DOHH2 (cell line): ENCODE results near the gene TCERG1L.

Experiments used
- H3F3A ChIP-seq: fragments of 200-600 bp; sonication (generic), shearing (Covaris generic); 2 replicates; pipeline ENCODE4 v1.6.0; 2016; ENCODE audit warnings: antibody characterized with exemption, mild to moderate bottlenecking; ENCODE audit not compliant: control insufficient read depth, insufficient read depth
- H3K27ac ChIP-seq: fragments of 200-600 bp; sonication (generic); 2 replicates; pipeline ENCODE4 v1.5.1; 2014; ENCODE audit warnings: low read depth, mild to moderate bottlenecking, low read length, moderate library complexity
- H3K27me3 ChIP-seq: fragments of 200-600 bp; sonication (generic); 2 replicates; pipeline ENCODE4 v1.6.1; 2014; ENCODE audit warnings: mild to moderate bottlenecking, low read length, mixed read lengths; ENCODE audit not compliant: control insufficient read depth
- H3K36me3 ChIP-seq: fragments of 200-600 bp; sonication (generic); 2 replicates; pipeline ENCODE4 v1.6.1; 2014; ENCODE audit warnings: mild to moderate bottlenecking, low read length, moderate library complexity, mixed read lengths; ENCODE audit not compliant: control insufficient read depth
- H3K4me1 ChIP-seq: fragments of 200-600 bp; sonication (generic); 2 replicates; pipeline ENCODE4 v1.6.1; 2014; ENCODE audit warnings: mild to moderate bottlenecking, low read length, mixed read lengths; ENCODE audit not compliant: control insufficient read depth
- H3K4me2 ChIP-seq: fragments of 200-600 bp; sonication (generic); 2 replicates; pipeline ENCODE4 v1.6.0; 2014; ENCODE audit warnings: mild to moderate bottlenecking, low read length, moderate library complexity
- H3K4me3 ChIP-seq: fragments of 200-600 bp; sonication (generic); 2 replicates; pipeline ENCODE4 v1.5.1; 2014; ENCODE audit warnings: mild to moderate bottlenecking, low read length, mixed read lengths
- H3K79me2 ChIP-seq: fragments of 200-600 bp; sonication (generic); 2 replicates; pipeline ENCODE4 v1.6.1; 2014; ENCODE audit warnings: mild to moderate bottlenecking, low read length, mixed read lengths; ENCODE audit not compliant: control insufficient read depth
- H3K9me2 ChIP-seq: fragments of 200-600 bp; sonication (generic); replicated peaks from 2 replicates; pipeline ENCODE4 v1.6.1; 2014; ENCODE audit warnings: mild to moderate bottlenecking, low read length, mixed read lengths; ENCODE audit not compliant: control insufficient read depth
- H3K9me3 ChIP-seq: fragments of 200-600 bp; sonication (generic); 2 replicates; pipeline ENCODE4 v1.6.1; 2014; ENCODE audit warnings: antibody characterized with exemption, low read length, mixed read lengths; ENCODE audit not compliant: control insufficient read depth, insufficient read depth
- H4K20me1 ChIP-seq: fragments of 200-600 bp; sonication (generic); 2 replicates; pipeline ENCODE4 v1.6.0; 2014; ENCODE audit warnings: low read depth, mild to moderate bottlenecking, antibody characterized with exemption, low read length, moderate library complexity; ENCODE audit not compliant: control insufficient read depth, insufficient read depth
- CTCF ChIP-seq: fragments of 200-600 bp; sonication (generic); IDR thresholded peaks from one replicate; pipeline ENCODE4 v1.5.1; 2014; ENCODE audit warnings: antibody characterized with exemption, mild to moderate bottlenecking, low read depth, low read length; ENCODE audit not compliant: poor library complexity, severe bottlenecking
- EZH2phosphoT487 ChIP-seq: fragments of 200-600 bp; sonication (generic); IDR thresholded peaks from 2 replicates; pipeline ENCODE4 v1.6.1; 2017; ENCODE audit warnings: borderline replicate concordance, mild to moderate bottlenecking, antibody characterized with exemption, low read length, moderate library complexity, mixed read lengths

TCERG1L gene

GRCh38 chr10:131179361-131179760, 132.2 kb downstream of the TCERG1L start:
- no peaks in the 10 kb centered on the region for H3K4me1 ChIP-seq
- H3K4me2 ChIP-seq = no peak overlapping the region
- peaks cover 10% of the 10 kb centered on the region for H3F3A ChIP-seq
- H3K79me2 ChIP-seq = no peaks in the 10 kb centered on the region
- TF ChIP-seq EZH2phosphoT487 (no peak), CTCF (no peak)
- no peak overlapping the region for H3K4me3 ChIP-seq
- H3K9me3 ChIP-seq = peaks cover 48% of the 10 kb centered on the region
- no peaks in the 10 kb centered on the region for H3K36me3 ChIP-seq
- no peak overlapping the region for H3K27ac ChIP-seq
- no peaks in the 10 kb centered on the region for H3K27me3 ChIP-seq
- no peaks in the 10 kb centered on the region for H3K9me2 ChIP-seq
- H4K20me1 ChIP-seq = no peaks in the 10 kb centered on the region

- H4K20me1 ChIP-seq = no peaks in the 10 kb centered on the region
- H3K4me3 ChIP-seq = no peak overlapping the region
- peaks cover 10% of the 10 kb centered on the region for H3F3A ChIP-seq
- H3K36me3 ChIP-seq = no peaks in the 10 kb centered on the region
- no peak overlapping the region for H3K27ac ChIP-seq
- TF ChIP-seq CTCF (no peak), EZH2phosphoT487 (no peak)
- no peaks in the 10 kb centered on the region for H3K27me3 ChIP-seq
- H3K9me3 ChIP-seq = peaks cover 54% of the 10 kb centered on the region
- no peak overlapping the region for H3K4me2 ChIP-seq
- no peaks in the 10 kb centered on the region for H3K9me2 ChIP-seq
- H3K4me1 ChIP-seq = no peaks in the 10 kb centered on the region
- no peaks in the 10 kb centered on the region for H3K79me2 ChIP-seq
Observed at GRCh38 chr10:131178521-131179331, 132.8 kb downstream of the TCERG1L start.

DNA sequence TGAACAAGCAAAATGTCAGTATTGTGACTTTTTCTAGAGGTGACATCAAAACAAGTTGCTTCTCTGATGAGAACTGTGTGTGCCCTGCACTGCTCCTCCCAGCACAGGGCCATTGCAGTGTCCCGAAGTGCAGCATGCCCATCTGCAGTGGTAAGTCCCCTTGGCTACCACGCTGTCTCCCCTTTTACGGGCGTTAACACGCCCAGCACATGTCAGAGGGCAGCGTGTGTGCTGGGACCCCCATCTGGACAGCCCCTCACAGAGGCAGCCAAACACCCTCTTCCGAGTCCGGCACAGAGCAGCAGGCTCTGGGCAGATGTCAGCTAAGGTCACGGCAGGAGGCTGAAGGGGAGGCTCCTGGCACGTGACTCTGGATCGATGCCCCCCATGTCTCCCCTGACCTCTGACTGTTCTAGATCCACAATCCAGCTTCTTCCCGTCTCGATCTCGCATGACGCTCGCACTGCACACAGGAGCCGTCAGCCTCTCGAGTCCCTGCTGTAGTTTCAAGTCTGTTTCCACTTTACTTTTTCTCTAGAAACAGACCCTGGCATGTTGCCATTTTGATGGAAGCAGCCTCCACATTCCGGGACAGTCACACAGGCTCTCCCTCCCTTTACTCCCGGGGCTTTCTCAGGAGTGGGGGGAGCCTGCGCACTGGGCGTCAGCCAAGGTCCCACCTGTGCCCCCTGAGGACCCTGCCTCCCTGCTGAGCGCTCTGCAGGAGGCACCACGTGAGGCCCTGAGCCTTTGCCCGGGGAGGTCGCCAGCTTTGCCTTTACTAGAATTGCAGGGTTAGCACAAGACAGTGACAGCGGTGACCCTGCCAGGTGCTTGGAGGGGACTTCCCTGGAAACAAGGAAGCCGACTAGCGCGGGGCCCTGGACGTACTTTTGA, 133.8 kb downstream of the TCERG1L start:
- H3K4me2 ChIP-seq = no peak overlapping the region

More for the DNA sequence above, 133.8 kb downstream of the TCERG1L start:
- TF ChIP-seq EZH2phosphoT487 = no peak
- TF ChIP-seq CTCF = no peak
- Histone ChIP-seq H4K20me1 (no peaks in the 10 kb centered on the region), H3K27ac (no peak overlapping the region), H3K4me1 (no peaks in the 10 kb centered on the region), H3K9me2 (no peaks in the 10 kb centered on the region), H3K79me2 (no peaks in the 10 kb centered on the region), H3K4me3 (no peak overlapping the region), H3K27me3 (no peaks in the 10 kb centered on the region), H3K36me3 (no peaks in the 10 kb centered on the region), H3K9me3 (peaks cover 59% of the 10 kb centered on the region), H3F3A (peaks cover 10% of the 10 kb centered on the region)
